HG03565 (cell line): ENCODE results near the gene PGM1.

Source experiments
- ATAC-seq: cut with Tn5 transposase; IDR thresholded peaks from one replicate; pipeline ENCODE4 v1.9.1; 2021; ENCODE audit warnings: mild to moderate bottlenecking, moderate library complexity; ENCODE audit not compliant: unreplicated experiment

The PGM1 gene

DNA sequence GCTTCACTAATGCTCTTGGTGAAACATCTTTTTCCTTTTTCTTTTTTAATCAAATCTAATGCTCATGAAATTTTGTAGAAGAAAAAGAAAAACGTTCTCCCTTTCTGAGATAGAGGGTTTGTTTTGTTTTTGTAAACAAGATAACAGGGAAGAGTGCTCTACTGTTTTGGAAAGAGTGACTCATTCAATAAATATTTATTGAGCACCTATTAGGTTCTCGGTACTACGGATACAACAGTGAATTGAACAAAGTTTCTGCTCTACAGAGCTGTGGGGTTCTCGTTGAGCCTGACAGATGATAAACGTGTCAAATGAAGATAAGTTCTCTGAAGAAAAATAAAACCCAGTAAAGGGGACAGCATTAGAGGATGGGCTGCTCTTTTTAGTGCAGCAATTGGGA, 7.0 kb downstream of the PGM1 start:
- ATAC-seq: no peak

DNA sequence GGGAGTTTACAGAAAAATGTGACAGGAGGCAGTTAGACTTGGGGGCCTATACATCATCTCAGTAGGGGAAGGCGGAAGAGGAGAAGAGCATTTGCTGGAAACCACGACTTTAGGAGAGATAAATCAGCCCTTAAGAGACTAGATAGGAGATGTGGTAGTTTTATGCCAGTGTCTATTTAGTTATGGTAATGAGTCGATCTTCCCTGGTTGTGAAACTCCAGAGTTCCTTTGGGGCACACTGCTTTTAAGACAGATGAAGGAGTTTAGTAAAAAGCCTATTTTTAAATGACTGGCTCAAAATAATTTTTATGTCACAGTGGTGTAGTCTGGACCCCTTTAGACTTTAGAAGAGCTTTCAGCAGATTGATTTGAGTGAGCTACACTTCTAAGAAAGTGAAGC, 7.8 kb downstream of the PGM1 start:
- no peak for ATAC-seq

DNA sequence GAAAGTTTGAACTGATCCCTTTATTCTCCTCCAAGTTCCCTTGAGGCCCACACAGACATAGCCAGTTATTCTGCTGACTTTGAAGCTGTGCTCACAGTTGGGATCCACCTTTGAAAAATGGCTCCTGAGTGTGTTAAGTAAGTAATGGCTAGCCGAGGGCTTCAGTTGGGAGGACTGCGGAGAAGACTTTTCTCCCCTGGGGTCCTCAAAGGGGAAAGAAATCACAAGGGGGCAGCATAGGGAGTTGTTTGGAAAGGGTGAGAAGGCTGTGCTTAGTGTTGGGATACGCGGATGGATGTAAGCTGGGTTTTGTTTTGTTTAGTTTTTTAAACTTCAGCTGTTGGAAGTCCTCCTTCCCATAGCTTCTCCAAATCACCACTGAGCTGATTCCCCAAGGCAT, 8.3 kb downstream of the PGM1 start:
- no peak for ATAC-seq

GRCh38 chr1:63601912-63602311, 8.7 kb downstream of the PGM1 start:
- no peak for ATAC-seq

GRCh38 chr1:63602629-63603028, 9.4 kb downstream of the PGM1 start:
- ATAC-seq: no peak

- ATAC-seq: no peak
These were observed 10.6 kb downstream of the PGM1 start for GRCh38 chr1:63603810-63604209.

DNA sequence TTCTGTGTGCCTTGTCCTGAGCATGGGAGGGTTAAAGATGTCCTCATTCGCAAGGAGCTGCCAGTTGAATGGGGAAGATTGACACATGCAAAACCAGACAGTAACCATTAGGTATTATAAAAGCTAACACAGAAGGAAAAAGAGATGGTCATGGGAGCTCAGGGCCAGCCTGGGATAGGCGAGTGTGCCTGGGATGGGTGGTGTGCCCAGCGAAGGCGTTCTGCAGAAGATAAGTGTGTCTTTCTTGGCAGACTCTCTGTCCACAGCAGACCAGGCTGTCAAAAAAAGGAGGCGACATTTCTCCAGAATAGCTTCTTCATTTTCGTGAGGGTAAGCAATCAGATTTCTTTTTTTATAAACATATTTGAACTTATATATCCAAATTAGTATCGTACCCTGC, 14.1 kb downstream of the PGM1 start:
- ATAC-seq: no peak

- no peak for ATAC-seq
These were observed 18.0 kb downstream of the PGM1 start for GRCh38 chr1:63611231-63611630.

GRCh38 chr1:63612564-63612963, 19.4 kb downstream of the PGM1 start:
- ATAC-seq: no peak

GRCh38 chr1:63612971-63613370, 19.8 kb downstream of the PGM1 start:
- no peak for ATAC-seq

DNA sequence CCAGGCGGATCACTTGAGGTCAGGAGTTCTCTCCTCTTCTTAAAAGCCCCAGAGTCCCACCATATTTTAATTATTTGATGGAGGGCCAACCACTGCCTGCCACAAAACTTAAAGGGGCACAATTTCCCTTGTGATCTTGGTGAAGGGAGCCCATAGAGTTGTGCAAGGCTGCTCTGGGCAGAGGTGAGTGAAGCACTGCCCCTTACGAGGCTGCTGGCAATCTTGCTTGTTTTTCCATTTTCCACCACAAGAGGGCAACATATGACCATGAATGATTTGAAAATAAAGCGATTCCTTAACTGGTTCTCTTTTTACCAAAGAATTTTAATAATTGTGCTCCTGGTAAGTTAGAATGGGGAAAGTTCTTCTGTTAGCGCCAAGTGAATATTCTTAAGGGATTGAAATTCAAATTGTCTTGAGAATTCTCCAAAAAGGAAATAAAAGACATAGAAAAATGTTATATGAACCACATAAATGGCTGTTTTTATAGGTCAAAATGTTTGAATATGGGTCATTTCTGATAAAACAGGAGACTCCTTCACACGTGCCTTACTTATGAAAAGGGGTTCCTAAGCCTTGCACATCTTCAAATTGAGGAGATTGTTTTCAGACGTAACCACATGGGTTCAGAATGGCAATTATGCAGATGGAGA, 22.7 kb downstream of the PGM1 start:
- ATAC-seq: peak; percentile 63

GRCh38 chr1:63617450-63617849, 24.2 kb downstream of the PGM1 start:
- no peak for ATAC-seq

DNA sequence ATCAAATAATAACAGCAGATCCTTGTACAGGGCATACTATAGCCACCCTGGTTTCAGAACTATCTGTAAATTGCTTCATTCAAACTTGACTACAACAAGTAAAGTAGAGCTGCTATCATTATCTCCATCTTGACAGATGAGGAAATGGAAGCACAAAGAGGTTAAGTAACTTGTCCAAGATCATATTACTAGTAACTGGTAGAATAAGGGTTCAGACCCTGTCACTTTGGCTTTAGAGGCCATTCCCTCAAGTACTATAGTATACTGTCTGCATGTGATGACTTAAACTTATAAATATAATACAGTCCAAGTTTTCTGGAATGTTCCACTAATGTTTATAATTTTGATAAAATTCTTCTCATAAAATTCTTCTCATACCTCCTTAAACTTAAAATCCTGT, 24.8 kb downstream of the PGM1 start:
- no peak for ATAC-seq

GRCh38 chr1:63619558-63619957, 26.3 kb downstream of the PGM1 start:
- ATAC-seq: no peak

DNA sequence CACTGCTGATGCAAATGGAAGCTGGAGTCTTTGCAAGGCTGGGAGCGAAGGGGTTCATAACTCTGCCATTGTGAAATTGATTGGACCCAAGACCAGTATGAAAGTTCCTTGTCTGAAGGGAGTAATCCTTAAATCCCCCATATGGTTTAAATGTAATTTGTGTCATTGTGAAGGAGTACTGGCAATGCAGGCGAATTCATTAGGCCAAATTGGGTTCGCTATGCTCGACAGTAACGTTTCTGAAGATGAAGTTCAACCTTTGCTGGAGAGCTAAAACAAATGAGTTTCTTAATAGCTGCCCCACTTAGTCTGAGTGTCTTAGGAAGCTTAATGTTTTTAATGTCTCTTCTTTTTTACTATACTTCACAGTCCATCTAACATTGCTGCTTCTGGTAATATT, 27.5 kb downstream of the PGM1 start:
- no peak for ATAC-seq

GRCh38 chr1:63621075-63621474, 27.9 kb downstream of the PGM1 start:
- ATAC-seq: no peak

DNA sequence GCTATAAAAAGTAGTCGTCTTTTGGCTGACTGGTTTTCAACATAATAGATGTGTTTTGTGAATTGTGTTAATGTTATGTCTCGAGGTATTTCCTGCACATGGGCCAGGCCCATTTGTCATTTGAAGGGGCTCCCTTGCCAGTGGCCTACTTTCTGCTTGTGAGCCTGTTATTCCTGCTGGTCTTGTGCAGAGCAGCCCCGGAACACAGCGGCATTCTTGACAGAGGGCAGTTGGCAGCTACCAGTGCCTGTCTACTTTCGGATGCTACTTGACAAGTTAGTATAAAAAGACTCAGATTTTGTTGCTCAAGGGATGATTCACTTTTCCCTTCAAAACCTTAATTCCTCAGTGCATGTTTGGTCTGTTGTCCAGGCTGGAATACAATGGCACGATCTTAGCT, 28.5 kb downstream of the PGM1 start:
- no peak for ATAC-seq

GRCh38 chr1:63622849-63623566, 29.8 kb downstream of the PGM1 start:
- ATAC-seq: no peak

DNA sequence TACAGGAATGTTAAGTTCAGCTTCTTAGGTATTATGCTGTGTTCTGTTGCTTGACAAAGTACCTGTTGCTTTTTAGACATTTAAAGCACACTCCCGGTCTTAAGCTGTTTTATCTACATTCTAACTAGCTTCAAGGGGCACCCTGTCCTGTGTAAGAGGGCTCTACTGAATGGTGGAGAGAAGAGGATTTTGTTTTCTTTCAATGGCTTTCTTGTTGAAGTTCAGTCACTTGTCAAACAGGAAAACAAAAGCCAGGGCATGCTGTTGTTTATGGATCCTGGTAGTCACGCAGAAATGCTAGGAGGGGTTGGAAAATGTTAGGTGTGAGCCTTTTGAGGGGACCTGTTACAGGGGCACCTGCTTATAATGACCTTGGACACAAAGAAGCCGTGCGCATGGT, 30.7 kb downstream of the PGM1 start:
- no peak for ATAC-seq

DNA sequence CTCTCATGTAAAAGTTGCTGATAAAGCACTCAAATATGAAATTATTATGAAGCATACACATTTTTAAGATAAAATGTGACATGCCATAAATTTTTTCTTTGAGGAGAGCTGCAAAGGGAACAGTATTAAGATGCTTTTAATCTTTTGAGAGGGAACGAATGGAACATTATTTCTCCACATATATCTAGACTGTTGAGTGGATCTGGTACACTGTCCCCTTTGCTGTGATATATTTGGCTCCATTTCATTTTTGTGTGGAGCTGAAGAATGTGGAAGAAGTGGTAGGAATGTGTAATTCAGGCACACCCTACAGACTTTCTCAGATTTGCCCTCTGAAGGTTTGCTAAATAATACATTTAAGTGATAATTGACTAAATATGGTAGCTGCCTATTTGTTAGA, 31.7 kb downstream of the PGM1 start:
- no peak for ATAC-seq

- ATAC-seq: no peak
These were observed 33.0 kb downstream of the PGM1 start for GRCh38 chr1:63626222-63626621.

DNA sequence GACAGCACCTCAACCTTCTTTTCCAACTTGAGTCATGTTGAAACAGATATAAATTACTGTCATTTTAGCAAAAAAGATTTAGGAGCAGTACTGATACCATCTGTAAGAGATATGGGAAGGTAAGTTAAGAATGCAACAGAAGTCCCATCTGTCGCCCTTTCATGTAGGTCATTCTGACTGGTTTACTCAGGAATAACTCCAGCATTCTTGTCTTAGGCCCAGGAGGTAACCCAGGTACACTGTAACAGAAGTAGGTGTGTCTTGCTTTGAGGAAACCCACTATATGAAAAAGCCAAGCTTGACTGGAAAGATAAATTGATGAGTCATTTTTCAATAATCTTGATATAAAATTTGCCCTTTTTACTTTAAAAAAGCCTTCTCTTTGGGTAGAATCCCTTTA, 35.4 kb downstream of the PGM1 start:
- no peak for ATAC-seq

GRCh38 chr1:63630238-63630637, 37.0 kb downstream of the PGM1 start:
- no peak for ATAC-seq
